Measurements from ENCODE around the gene RWDD4.

Gene RWDD4

GRCh38 chr4:183670251-183670650, 11.3 kb upstream of the RWDD4 start:
- no peak for DNase-seq (ENCODE audit: low read depth)
- H3K4me3 ChIP-seq (ENCODE audit: low read depth, low read length) = no peak overlapping the region
- TF ChIP-seq MAX (IDR thresholded peaks at IDR 0.05; ENCODE audit: low read depth, low read length) (no peak), MYC (IDR thresholded peaks at IDR 0.05; ENCODE audit: low read depth, low read length) (no peak)

- no peak for DNase-seq (ENCODE audit: low read depth)
- H3K4me3 ChIP-seq (ENCODE audit: low read depth, low read length) = no peak overlapping the region
- TF ChIP-seq, protein P1, sequence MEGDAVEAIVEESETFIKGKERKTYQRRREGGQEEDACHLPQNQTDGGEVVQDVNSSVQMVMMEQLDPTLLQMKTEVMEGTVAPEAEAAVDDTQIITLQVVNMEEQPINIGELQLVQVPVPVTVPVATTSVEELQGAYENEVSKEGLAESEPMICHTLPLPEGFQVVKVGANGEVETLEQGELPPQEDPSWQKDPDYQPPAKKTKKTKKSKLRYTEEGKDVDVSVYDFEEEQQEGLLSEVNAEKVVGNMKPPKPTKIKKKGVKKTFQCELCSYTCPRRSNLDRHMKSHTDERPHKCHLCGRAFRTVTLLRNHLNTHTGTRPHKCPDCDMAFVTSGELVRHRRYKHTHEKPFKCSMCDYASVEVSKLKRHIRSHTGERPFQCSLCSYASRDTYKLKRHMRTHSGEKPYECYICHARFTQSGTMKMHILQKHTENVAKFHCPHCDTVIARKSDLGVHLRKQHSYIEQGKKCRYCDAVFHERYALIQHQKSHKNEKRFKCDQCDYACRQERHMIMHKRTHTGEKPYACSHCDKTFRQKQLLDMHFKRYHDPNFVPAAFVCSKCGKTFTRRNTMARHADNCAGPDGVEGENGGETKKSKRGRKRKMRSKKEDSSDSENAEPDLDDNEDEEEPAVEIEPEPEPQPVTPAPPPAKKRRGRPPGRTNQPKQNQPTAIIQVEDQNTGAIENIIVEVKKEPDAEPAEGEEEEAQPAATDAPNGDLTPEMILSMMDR (IDR thresholded peaks at IDR 0.05; ENCODE audit: low read depth, low read length) = no peak
- TF ChIP-seq MYC (IDR thresholded peaks at IDR 0.05; ENCODE audit: low read depth, low read length) = no peak
- no peak for TF ChIP-seq POLR2A (IDR thresholded peaks at IDR 0.05; ENCODE audit: extremely low read depth, insufficient read length)
- TF ChIP-seq MAX (IDR thresholded peaks at IDR 0.05; ENCODE audit: low read depth, low read length) = no peak
Measured at GRCh38 chr4:183666088-183666487, 7.1 kb upstream of the RWDD4 start.

- TF ChIP-seq POLR2A (IDR thresholded peaks at IDR 0.05; ENCODE audit: extremely low read depth, insufficient read length) (no peak), MYC (IDR thresholded peaks at IDR 0.05; ENCODE audit: low read depth, low read length) (no peak), MAX (IDR thresholded peaks at IDR 0.05; ENCODE audit: low read depth, low read length) (no peak)
- TF ChIP-seq, protein P1 (IDR thresholded peaks at IDR 0.05; ENCODE audit: low read depth, low read length) = no peak
- DNase-seq (ENCODE audit: low read depth) = peak; percentile 23
- peak overlapping the region; percentile 99 for H3K4me3 ChIP-seq (ENCODE audit: low read depth, low read length)
Measured at GRCh38 chr4:183659872-183660242, 872 bp upstream of the RWDD4 start.

- peak overlapping the region; percentile 96 for H3K4me3 ChIP-seq (ENCODE audit: low read depth, low read length)
- no peak; the same call in 1 of the 2 replicates for TF ChIP-seq MYC (IDR thresholded peaks at IDR 0.05; ENCODE audit: low read depth, low read length)
- TF ChIP-seq MAX (IDR thresholded peaks at IDR 0.05; ENCODE audit: low read depth, low read length) = no peak
- TF ChIP-seq, protein P1 (IDR thresholded peaks at IDR 0.05; ENCODE audit: low read depth, low read length) = no peak
- no peak for TF ChIP-seq POLR2A (IDR thresholded peaks at IDR 0.05; ENCODE audit: extremely low read depth, insufficient read length)
- DNase-seq (ENCODE audit: low read depth) = peak; percentile 40
Measured at GRCh38 chr4:183658362-183659028, 490 bp downstream of the RWDD4 start.

GRCh38 chr4:183657564-183657963, 1.4 kb downstream of the RWDD4 start:
- DNase-seq (ENCODE audit: low read depth) = peak; percentile 7
- peak overlapping the region; percentile 96 for H3K4me3 ChIP-seq (ENCODE audit: low read depth, low read length)
- TF ChIP-seq, protein P1 (IDR thresholded peaks at IDR 0.05; ENCODE audit: low read depth, low read length) = no peak
- TF ChIP-seq MYC (IDR thresholded peaks at IDR 0.05; ENCODE audit: low read depth, low read length) (no peak), POLR2A (IDR thresholded peaks at IDR 0.05; ENCODE audit: extremely low read depth, insufficient read length) (no peak), MAX (IDR thresholded peaks at IDR 0.05; ENCODE audit: low read depth, low read length) (no peak)

DNA sequence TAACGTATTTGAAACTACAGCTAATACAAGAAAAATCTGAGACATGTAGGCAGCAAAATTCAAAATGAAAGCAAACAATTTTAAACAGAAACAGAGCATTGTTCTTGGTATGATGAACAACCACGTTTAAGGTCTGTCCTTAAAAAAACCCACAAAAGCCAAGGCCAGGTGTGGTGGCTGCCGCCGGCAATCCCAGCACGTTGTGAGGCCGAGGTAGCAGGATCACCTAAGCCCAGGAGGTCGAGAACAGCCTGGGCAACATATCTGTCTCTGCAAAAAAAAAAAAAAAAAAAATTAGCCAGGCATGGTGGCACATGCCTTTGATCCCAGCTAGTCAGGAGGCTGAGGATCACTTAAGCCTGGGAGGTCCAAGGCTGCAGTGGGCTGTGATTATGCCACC, 13.7 kb downstream of the RWDD4 start:
- no peak overlapping the region for H3K4me3 ChIP-seq (ENCODE audit: low read depth, low read length)
- TF ChIP-seq POLR2A (IDR thresholded peaks at IDR 0.05; ENCODE audit: extremely low read depth, insufficient read length) = no peak
- TF ChIP-seq, protein P1 (IDR thresholded peaks at IDR 0.05; ENCODE audit: low read depth, low read length) = no peak
- TF ChIP-seq MAX (IDR thresholded peaks at IDR 0.05; ENCODE audit: low read depth, low read length) = no peak
- TF ChIP-seq MYC (IDR thresholded peaks at IDR 0.05; ENCODE audit: low read depth, low read length) = no peak
- no peak for DNase-seq (ENCODE audit: low read depth)
